H1 (cell line): ENCODE measurements around the gene PLPPR1. TPM values are rescaled to one million over a fixed set of nuclear protein-coding genes. Genes with fewer than 3 reads are reported as not detected.

Source experiments
- CTCF ChIA-PET: fragments of 300-600 bp; sonication (Branson Sonifier 250); formaldehyde crosslinking; loops from one replicate; lab custom pipeline; 2021; ENCODE audit not compliant: partially characterized antibody; lab: Charles Lee
- POLR2A ChIA-PET: fragments of 300-600 bp; sonication (Branson Sonifier 250); formaldehyde crosslinking; loops from one replicate; lab custom pipeline; 2021; ENCODE audit warnings: inconsistent platforms; ENCODE audit not compliant: partially characterized antibody; lab: Charles Lee
- DNase-seq, 2 experiments: peaks; one replicate each; pipeline versions ENCODE4 v3.0.0 to v3.0.0-alpha.2; 2010 to 2022; ENCODE audit warnings: low spot score in 2 of 2, low read depth in 1 of 2, mixed read lengths in 1 of 2
- FAIRE-seq: peaks from 2 replicates; lab custom pipeline; 2011; peaks lifted over from hg19 to GRCh38; lab: Jason Lieb, UNC
- H2AFZ ChIP-seq: 2 replicates; pipeline ENCODE4 v1.8.1; 2012; ENCODE audit warnings: low read length, inconsistent platforms
- H2AK5ac ChIP-seq: 2 replicates; pipeline ENCODE4 v1.6.1; 2013; ENCODE audit warnings: low read depth, low read length
- H2BK120ac ChIP-seq: replicated peaks from 2 replicates; pipeline ENCODE3; 2013; ENCODE audit warnings: low read depth, low read length, inconsistent platforms
- H2BK12ac ChIP-seq: 2 replicates; pipeline ENCODE4 v1.6.1; 2013; ENCODE audit warnings: low read depth, low read length
- H2BK15ac ChIP-seq: 2 replicates; pipeline ENCODE4 v1.6.1; 2013; ENCODE audit warnings: low read length
- H2BK20ac ChIP-seq: 2 replicates; pipeline ENCODE4 v1.6.1; 2013; ENCODE audit warnings: low read length
- H2BK5ac ChIP-seq: 2 replicates; pipeline ENCODE4 v1.6.1; 2013; ENCODE audit warnings: low read depth, low read length
- H3K14ac ChIP-seq: 2 replicates; pipeline ENCODE4 v1.6.1; 2013; ENCODE audit warnings: inconsistent platforms; ENCODE audit not compliant: insufficient read length
- H3K18ac ChIP-seq: 2 replicates; pipeline ENCODE4 v1.6.1; 2013; ENCODE audit warnings: low read length; ENCODE audit errors: extremely low read depth
- H3K23ac ChIP-seq: 2 replicates; pipeline ENCODE4 v1.6.1; 2013; ENCODE audit warnings: inconsistent platforms; ENCODE audit not compliant: insufficient read length
- H3K23me2 ChIP-seq: 2 replicates; pipeline ENCODE4 v1.6.1; 2013; ENCODE audit warnings: low read depth, low read length
- H3K27ac ChIP-seq: 2 replicates; pipeline ENCODE4 v1.6.1; 2011; ENCODE audit warnings: low read depth, low read length, inconsistent platforms
- H3K27me3 ChIP-seq, 4 experiments: replicated peaks in 1 of 4; 1 replicate in 1 of 4; 2 replicates in 3 of 4; pipeline versions ENCODE4 v1.6.1 to v1.8.1; 2011 to 2013; ENCODE audit warnings: low read length in 3 of 4, mild to moderate bottlenecking in 3 of 4, inconsistent platforms in 2 of 4, mixed read lengths in 2 of 4, moderate library complexity in 1 of 4; ENCODE audit not compliant: control insufficient read depth in 3 of 4, insufficient read depth in 3 of 4; ENCODE audit errors: extremely low read depth in 1 of 4
- H3K36me3 ChIP-seq, 4 experiments: 2 replicates each; pipeline versions ENCODE4 v1.6.1 to v1.8.1; 2011 to 2013; ENCODE audit warnings: mild to moderate bottlenecking in 4 of 4, low read length in 3 of 4, moderate library complexity in 2 of 4, control low read depth in 1 of 4, inconsistent platforms in 1 of 4; ENCODE audit not compliant: insufficient read depth in 4 of 4, control insufficient read depth in 2 of 4
- H3K4ac ChIP-seq: replicated peaks from 2 replicates; pipeline ENCODE3; 2013; ENCODE audit warnings: low read length, low read depth, mixed read lengths, inconsistent platforms; ENCODE audit not compliant: insufficient read length
- H3K4me1 ChIP-seq, 4 experiments: replicated peaks in 1 of 4; 1 replicate in 1 of 4; 2 replicates in 3 of 4; pipeline versions ENCODE4 v1.6.1 to v1.8.1; 2011 to 2013; ENCODE audit warnings: low read length in 3 of 4, inconsistent platforms in 2 of 4, mixed read lengths in 1 of 4; ENCODE audit not compliant: insufficient read depth in 4 of 4, control insufficient read depth in 3 of 4
- H3K4me2 ChIP-seq, 2 experiments: 2 replicates each; pipeline versions ENCODE4 v1.6.1 to v1.8.1; 2011 to 2013; ENCODE audit warnings: low read depth in 2 of 2, low read length in 2 of 2, control low read depth in 1 of 2, inconsistent platforms in 1 of 2, mild to moderate bottlenecking in 1 of 2; ENCODE audit not compliant: insufficient read depth in 1 of 2
- H3K4me3 ChIP-seq, 4 experiments: fragments of 200-600, 300-600 bp in 1 of 4; sonication (generic), shearing (Covaris generic), sonication (Bioruptor Twin) in 1 of 4; 2 replicates each; pipeline versions ENCODE4 v1.5.1 to v1.8.1; 2011 to 2016; ENCODE audit warnings: low read length in 4 of 4, low read depth in 3 of 4, control low read depth in 2 of 4, inconsistent platforms in 2 of 4, mild to moderate bottlenecking in 2 of 4, mixed read lengths in 1 of 4, moderate library complexity in 1 of 4; ENCODE audit not compliant: insufficient read depth in 2 of 4; ENCODE audit errors: extremely low read depth in 1 of 4
- H3K56ac ChIP-seq: replicated peaks from 2 replicates; pipeline ENCODE3; 2013; ENCODE audit warnings: low read depth, mild to moderate bottlenecking, mixed read lengths, low read length, inconsistent platforms; ENCODE audit not compliant: insufficient read length
- H3K79me1 ChIP-seq: 2 replicates; pipeline ENCODE4 v1.6.1; 2013; ENCODE audit warnings: low read depth, low read length, control low read depth
- H3K79me2 ChIP-seq, 2 experiments: 2 replicates each; pipeline versions ENCODE4 v1.6.1 to v1.8.1; 2012 to 2013; ENCODE audit warnings: low read length in 2 of 2, mild to moderate bottlenecking in 2 of 2, inconsistent platforms in 1 of 2; ENCODE audit not compliant: insufficient read depth in 2 of 2, control insufficient read depth in 1 of 2
- H3K9ac ChIP-seq, 4 experiments: replicated peaks in 1 of 4; 1 replicate in 1 of 4; 2 replicates in 3 of 4; pipeline versions ENCODE4 v1.6.1 to v1.8.1; 2011 to 2013; ENCODE audit warnings: low read depth in 3 of 4, low read length in 3 of 4, control low read depth in 2 of 4, mild to moderate bottlenecking in 2 of 4, moderate library complexity in 2 of 4, inconsistent platforms in 1 of 4; ENCODE audit errors: extremely low read depth in 1 of 4
- H3K9me3 ChIP-seq, 2 experiments: 2 replicates each; pipeline versions ENCODE4 v1.6.1 to v1.8.1; 2012 to 2013; ENCODE audit warnings: mild to moderate bottlenecking in 2 of 2, moderate library complexity in 2 of 2, control low read depth in 1 of 2, inconsistent platforms in 1 of 2, low read depth in 1 of 2, low read length in 1 of 2, mixed read lengths in 1 of 2; ENCODE audit not compliant: insufficient read depth in 2 of 2
- H4K20me1 ChIP-seq, 2 experiments: replicated peaks in 1 of 2; 2 replicates each; pipeline versions ENCODE3 to v1.8.1; 2011 to 2013; ENCODE audit warnings: inconsistent platforms in 2 of 2, low read length in 2 of 2, mild to moderate bottlenecking in 1 of 2; ENCODE audit not compliant: insufficient read depth in 2 of 2, control insufficient read depth in 1 of 2
- H4K5ac ChIP-seq: 2 replicates; pipeline ENCODE4 v1.6.1; 2013; ENCODE audit warnings: low read length, low read depth, mixed read lengths, inconsistent platforms; ENCODE audit not compliant: insufficient read length
- H4K8ac ChIP-seq: 2 replicates; pipeline ENCODE4 v1.8.0; 2013; ENCODE audit warnings: mild to moderate bottlenecking, moderate library complexity, low read length, inconsistent platforms; ENCODE audit not compliant: insufficient read depth; ENCODE audit errors: extremely low read depth
- H4K91ac ChIP-seq: replicated peaks from 2 replicates; pipeline ENCODE3; 2013; ENCODE audit warnings: low read length, mixed read lengths, inconsistent platforms; ENCODE audit not compliant: insufficient read length
- NRF1 ChIP-seq: IDR thresholded peaks from 2 replicates; pipeline ENCODE4 v1.6.1; 2011; ENCODE audit warnings: mild to moderate bottlenecking, low read depth, low read length, improper control_type of control experiment
- TCF12 ChIP-seq: IDR thresholded peaks from 2 replicates; pipeline ENCODE4 v1.6.1; 2011; ENCODE audit warnings: low read depth, mild to moderate bottlenecking, low read length
- TEAD4 ChIP-seq: IDR thresholded peaks from 2 replicates; pipeline ENCODE4 v1.6.1; 2012; ENCODE audit warnings: low read depth, low read length, inconsistent platforms, mixed read lengths
- WGBS, 2 experiments: shearing (Covaris generic) in 1 of 2; methylation state at CpG; one replicate each; pipeline versions ENCODE4 v1.1.6 to v1.1.7; 2013 to 2015; ENCODE audit warnings: low lambda C conversion rate in 2 of 2, mixed read lengths in 2 of 2, inconsistent platforms in 1 of 2, low coverage in 1 of 2, missing lambda C conversion rate in 1 of 2; ENCODE audit not compliant: insufficient replicate concordance in 2 of 2, insufficient coverage in 1 of 2, insufficient read length in 1 of 2; ENCODE audit errors: extremely low coverage in 1 of 2, missing lambda C conversion rate in 1 of 2; 5-methylcytosine and 5-hydroxymethylcytosine counted together
- polyA plus RNA-seq, 7 experiments: library from polyadenylated mRNA; depleted of rRNA in 3 of 7; stranded (reverse) in 5 of 7; unstranded in 2 of 7; fragments of >200 nt in 5 of 7; fragments of 200-250 nt in 2 of 7; gene quantifications; 1 replicate in 5 of 7; 2 replicates in 1 of 7; 4 replicates in 1 of 7; pipeline versions ENCODE4 v1.2.1 to v1.2.3, GENCODE V29; 2011 to 2013; ENCODE audit warnings: missing spikeins in 2 of 7, mixed read lengths in 2 of 7
- total RNA-seq: library from RNA; stranded (reverse); fragmentation: NEBNext Ultra II Directional; extraction: Animal tissue kit (Norgen Biotek cat#: 25700); gene quantifications from 2 replicates; pipeline ENCODE4 v1.2.1, GENCODE V29; 2021

PLPPR1 gene
- total and polyA plus RNA-seq, 2 of the 8 experiments (the other 6 are each of a cell fraction or from before 2014, with no cell fraction given) = 1.4 to 1.8 TPM

- Histone ChIP-seq H3K56ac (no peak overlapping the region), H3K36me3 (no peaks in the 10 kb centered on the region), H3K4ac (no peak overlapping the region), H3K4me3 (no peak overlapping the region), H3K14ac (no peak overlapping the region), H2BK15ac (no peak overlapping the region), H4K20me1 (no peaks in the 10 kb centered on the region), H2AK5ac (no peak overlapping the region), H3K9ac (no peak overlapping the region), H2BK20ac (no peak overlapping the region), H3K27me3 (no peaks in the 10 kb centered on the region), H4K91ac (no peak overlapping the region), H3K27ac (no peak overlapping the region), H3K79me1 (no peaks in the 10 kb centered on the region), H2BK12ac (no peak overlapping the region), H3K23ac (no peak overlapping the region), H3K79me2 (no peaks in the 10 kb centered on the region), H3K4me2 (no peak overlapping the region), H2BK120ac (no peak overlapping the region), H4K8ac (no peak overlapping the region), H2BK5ac (no peak overlapping the region), H3K9me3 (no peaks in the 10 kb centered on the region), H3K18ac (no peak overlapping the region), H2AFZ (no peak overlapping the region), H3K23me2 (no peaks in the 10 kb centered on the region), H3K4me1 (no peaks in the 10 kb centered on the region), H4K5ac (no peak overlapping the region)
- TF ChIP-seq TCF12 (no peak), NRF1 (no peak), TEAD4 (no peak)
- 92% methylated on average over 1 of the region's 1 CpG; no CpG with 5 or more reads in 1 of the 2 experiments for WGBS, 2 experiments
- DNase-seq (no peak), FAIRE-seq (no peak)
- POLR2A ChIA-PET = no interaction called here
- CTCF ChIA-PET = interaction anchor here (0.6 to 1.3 kb wide), 3 partner anchors 24 to 231 kb away, joined by 3 to 5 read pairs (median 3); no protein-coding TSS in a partner anchor
Measured at GRCh38 chr9:101350285-101350684, 321.8 kb downstream of the PLPPR1 start.
